Cardiac fibroblast (primary cell): ENCODE measurements around the gene AASS.
A peak's percentile ranks its signal among the peaks of the same experiment; 100 is the strongest.

Source experiments
- DNase-seq, 2 donors: peaks; one replicate each; pipeline versions ENCODE4 v3.0.0 to v3.0.0-alpha.2; 2010; ENCODE audit warnings: low read depth in 2 of 2
- H3K4me3 ChIP-seq, 2 donors: replicated peaks in 1 of 2; 1 replicate in 1 of 2; 2 replicates in 1 of 2; pipeline ENCODE4 v1.5.1; 2011; ENCODE audit warnings: low read depth in 2 of 2, low read length in 2 of 2, mild to moderate bottlenecking in 2 of 2, moderate library complexity in 1 of 2
- TF ChIP-seq, protein P1 (sequence below): IDR thresholded peaks from one replicate; pipeline ENCODE4 v1.5.1; 2011; ENCODE audit warnings: low read depth, mild to moderate bottlenecking, low read length, inconsistent platforms

AASS gene

DNA sequence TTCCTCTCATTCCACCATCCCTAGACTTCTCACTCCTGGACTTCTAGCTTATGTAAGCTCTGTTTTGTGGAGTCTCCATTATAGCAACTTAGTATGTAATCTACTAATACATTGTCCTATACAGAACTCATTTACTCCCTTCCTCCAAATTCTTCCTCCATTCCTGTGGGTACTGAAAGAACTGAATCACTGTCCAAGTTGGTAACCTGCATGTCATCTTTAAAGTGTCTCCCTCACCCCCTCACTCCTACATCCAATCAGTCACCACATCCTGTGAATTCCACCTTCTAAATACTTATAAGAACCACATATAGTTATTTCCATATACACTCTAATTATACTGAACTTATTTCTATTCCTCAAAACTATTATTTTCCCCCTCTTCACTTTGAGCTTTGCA is 20.3 kb downstream of the AASS start:
- TF ChIP-seq, protein P1, sequence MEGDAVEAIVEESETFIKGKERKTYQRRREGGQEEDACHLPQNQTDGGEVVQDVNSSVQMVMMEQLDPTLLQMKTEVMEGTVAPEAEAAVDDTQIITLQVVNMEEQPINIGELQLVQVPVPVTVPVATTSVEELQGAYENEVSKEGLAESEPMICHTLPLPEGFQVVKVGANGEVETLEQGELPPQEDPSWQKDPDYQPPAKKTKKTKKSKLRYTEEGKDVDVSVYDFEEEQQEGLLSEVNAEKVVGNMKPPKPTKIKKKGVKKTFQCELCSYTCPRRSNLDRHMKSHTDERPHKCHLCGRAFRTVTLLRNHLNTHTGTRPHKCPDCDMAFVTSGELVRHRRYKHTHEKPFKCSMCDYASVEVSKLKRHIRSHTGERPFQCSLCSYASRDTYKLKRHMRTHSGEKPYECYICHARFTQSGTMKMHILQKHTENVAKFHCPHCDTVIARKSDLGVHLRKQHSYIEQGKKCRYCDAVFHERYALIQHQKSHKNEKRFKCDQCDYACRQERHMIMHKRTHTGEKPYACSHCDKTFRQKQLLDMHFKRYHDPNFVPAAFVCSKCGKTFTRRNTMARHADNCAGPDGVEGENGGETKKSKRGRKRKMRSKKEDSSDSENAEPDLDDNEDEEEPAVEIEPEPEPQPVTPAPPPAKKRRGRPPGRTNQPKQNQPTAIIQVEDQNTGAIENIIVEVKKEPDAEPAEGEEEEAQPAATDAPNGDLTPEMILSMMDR, result no peak
- H3K4me3 ChIP-seq, result no peak overlapping the region
- peak in 1 of 2 donors; percentile 14 for DNase-seq

DNA sequence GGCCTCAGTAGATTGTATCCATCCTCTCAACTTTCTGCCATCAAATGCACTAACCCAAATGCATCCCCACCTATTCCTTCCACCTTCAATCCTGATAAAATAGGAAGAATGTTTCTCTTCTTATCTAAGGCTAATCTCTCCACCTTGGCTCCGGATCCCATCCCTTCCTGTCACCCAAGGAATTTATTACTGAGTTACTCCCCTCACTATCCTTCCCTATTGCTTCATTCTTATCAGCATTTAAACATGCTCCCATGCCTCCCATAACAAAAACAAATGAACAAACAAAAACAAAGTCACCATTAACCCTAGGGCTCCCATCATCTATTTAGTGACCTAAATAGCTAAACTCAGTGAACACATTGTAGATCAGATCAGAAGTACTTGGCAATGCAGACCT is 25.3 kb downstream of the AASS start:
- H3K4me3 ChIP-seq, result no peak overlapping the region
- TF ChIP-seq, protein P1, result no peak
- DNase-seq, result no peak

DNA sequence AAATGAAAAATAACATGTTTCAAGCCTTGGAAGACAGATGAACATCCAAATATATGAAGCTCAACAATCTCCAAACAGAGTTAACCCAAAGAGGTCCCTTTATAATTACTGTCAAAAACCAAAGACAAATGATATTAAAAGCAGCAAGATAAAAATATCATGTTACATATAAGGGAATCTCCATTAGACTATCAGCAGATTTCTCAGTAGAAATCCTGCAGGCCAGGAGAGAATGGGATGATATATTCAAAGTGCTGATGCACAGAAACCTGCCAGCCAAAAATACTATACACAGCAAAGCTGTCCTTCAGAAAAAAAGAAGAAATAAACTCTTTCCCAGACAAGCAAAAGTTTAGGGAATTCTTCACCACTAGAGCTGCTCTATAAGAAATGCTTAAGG is 41.0 kb downstream of the AASS start:
- DNase-seq, result no peak
- H3K4me3 ChIP-seq, result no peak overlapping the region
- TF ChIP-seq, protein P1, result no peak

DNA sequence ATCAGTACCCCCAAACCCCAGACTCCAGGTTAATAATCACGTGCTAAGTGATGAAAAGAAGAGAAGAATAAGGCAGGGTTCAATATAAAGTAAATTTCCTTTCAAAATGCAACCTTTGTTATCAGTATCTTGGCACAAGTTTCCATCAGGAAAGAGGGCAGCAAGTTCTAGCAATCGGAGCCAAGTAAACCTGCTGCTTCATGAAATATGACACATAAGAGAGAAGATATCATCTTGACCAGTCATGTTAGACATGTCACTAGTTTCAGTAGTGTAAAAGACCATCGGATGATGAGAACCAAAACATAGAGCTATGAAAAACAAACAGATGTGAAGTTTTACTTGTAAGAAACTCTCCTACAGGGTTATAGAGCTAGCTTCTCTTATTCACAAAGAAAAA is 44.0 kb downstream of the AASS start:
- TF ChIP-seq, protein P1, result no peak
- no peak overlapping the region for H3K4me3 ChIP-seq
- peak in 1 of 2 donors; percentile 5 for DNase-seq

DNA sequence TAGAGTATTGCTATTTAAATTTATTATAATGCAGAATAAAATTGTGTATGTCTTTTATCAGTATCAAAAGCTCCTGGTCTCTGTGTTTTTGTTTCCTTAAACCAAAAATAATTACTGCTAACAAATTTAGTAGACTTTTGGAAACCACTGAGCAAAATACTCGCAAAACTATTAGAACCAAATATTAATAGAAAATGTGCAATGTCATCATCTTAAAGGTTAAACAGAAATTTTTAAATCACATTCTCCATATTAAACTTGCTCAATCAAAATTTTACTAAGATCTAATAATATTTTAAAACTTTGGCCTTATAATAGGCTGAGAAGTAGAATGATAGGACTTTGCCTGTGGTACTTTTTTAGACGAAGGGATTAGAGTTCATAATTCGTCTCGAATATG is 48.4 kb downstream of the AASS start:
- no peak overlapping the region for H3K4me3 ChIP-seq
- DNase-seq, result no peak
- TF ChIP-seq, protein P1, result no peak

DNA sequence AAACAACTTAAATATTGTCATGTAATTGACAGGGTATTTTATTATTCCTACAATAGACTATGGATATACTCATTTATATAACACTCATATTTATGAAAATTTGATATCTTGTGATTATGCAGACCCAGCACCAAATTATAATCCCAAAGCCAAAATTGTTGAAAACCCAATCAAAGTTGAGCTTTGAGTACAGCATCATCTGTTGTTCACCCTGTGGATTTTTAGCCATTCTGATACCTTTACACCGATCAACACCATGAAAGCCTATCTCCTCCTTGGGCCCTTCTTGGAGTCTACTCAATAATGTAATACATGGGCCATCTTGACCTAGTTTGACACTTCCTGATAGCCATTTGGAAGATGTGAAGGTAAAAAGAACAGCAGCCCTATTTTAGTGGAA is 49.5 kb downstream of the AASS start:
- H3K4me3 ChIP-seq, result no peak overlapping the region
- TF ChIP-seq, protein P1, result no peak
- DNase-seq, result no peak
